Anterior cingulate cortex (tissue), 58 donors: ENCODE data around the gene HECW1.
"Not testable (repeated sequence)": the region's sequence is repeated elsewhere in the genome, so short reads cannot be mapped to it uniquely, and the experiment has no call there.

Source experiments
- DNase-seq, 58 donors: peaks; one replicate each; lab custom pipeline; 2025; lab: John Stamatoyannopoulos, UW

The HECW1 gene

DNA sequence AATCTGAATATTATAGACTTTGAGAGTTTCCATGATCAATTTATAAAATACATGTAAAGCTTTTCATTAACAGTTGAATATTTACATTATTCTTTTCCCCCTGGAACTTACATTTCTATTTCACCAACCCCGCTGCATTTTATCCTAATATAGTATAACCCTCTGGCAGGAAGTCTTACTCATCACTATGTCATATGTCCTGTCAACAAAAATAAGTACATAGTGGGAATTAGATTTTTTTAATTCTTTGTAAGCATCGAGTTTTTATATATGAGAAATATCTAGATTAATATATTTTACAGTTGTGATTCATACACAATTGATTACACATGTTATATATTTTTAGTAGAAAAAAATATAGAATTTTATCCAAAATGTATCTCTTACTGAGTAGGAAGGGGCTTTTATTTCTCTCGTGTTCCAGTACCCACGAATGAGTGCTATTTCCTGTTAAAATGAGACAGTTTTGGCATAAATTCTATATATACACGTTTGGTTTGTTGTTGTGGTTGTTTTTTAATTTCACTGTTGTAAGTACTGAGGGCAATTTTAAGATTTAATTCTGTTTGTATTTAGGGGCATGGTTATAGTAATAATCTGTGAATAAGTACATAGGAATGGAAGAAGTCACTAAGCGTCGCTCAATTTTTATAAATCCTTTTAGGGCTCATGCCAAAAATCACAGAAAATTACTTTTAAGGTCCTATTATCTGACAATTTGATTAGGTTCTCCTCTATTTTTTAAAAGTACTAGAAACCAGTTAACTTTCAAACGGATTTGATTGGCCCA, 87.1 kb downstream of the HECW1 start:
- no peak for DNase-seq

DNA sequence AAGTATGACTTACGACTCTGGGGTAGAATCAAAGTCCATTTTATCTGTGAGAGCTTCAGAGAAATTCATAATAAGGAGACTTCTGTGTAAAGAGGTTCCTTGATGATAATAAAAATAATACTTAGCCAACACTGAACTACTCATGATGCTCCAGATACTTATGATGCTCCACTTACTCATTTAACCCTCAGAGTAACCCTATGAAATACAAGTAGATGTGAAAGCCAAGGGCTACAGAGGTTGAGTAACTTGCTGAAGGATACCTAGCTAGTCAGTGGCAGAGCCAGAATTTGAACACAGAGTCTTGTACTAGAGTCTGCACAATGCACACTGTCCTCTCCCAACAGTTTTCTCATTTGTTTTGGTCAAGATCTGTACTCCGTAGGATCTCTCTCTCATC, 89.5 kb downstream of the HECW1 start:
- no peak for DNase-seq

DNA sequence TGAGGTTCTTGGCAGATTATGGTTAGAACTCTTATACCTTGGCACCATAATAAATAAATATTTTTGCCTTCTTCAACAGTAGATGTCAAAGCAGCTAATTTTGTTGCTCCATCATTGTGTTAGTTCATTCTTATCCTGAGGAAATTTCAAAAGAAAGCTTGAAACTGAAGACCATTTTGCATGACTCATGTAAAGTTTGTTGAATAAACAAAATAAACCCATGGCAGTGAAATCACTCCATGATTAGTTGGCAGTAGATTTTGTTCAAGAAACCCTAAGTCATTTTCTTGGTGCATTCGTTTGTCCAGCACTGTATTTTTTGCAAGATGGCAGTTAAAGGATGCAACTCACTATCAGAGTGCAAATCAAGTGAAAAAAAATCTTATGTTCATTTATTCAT, 91.6 kb downstream of the HECW1 start:
- DNase-seq = no peak

DNA sequence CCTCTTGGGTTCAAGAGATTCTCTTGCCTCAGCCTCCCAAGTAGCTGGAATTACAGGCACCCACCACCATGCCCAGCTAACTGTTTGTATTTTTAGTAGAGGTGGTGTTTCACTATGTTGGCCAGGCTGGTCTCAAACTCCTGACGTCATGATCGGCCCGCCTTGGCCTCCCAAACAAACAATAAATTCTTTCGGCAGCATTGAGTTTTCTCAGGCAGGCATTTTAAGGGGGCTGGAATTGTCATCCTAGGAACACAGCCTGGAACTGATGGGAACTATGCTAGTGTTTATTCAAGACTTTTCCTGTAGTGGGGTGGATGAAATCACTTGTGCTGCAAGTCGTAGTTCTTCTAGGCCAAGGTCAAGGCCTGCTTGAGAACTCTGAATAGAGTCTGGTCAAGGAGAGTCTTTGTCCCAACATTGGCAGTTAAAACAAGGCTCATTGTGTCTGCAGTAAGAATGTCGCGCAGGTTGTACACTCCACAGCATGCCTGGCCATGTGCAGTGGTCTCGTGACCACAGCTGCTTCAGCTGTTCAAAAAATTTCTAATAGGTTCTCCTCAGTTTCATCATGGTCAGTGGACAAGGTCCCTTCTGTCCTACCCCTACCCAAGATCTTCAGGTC, 92.8 kb downstream of the HECW1 start:
- no peak for DNase-seq

DNA sequence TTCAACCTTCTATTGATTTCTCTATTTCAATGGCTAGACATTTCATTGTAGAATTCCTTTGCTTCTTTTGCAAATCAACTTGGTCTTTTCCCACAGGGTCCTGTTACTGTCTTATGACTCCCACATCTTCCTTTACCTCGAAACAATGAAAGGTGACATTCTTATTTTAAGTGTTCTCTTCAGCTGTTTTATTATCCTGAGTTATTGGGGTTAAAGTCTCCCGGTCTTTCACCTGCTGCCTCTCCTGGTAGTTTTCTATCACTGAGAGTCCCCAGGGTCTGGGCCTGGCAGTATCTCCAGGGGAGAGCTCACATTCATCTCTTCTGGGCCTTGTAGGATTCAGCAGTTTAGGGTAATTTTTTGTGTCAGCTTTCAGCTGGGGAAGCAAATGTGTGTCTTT, 95.8 kb downstream of the HECW1 start:
- no peak for DNase-seq

DNA sequence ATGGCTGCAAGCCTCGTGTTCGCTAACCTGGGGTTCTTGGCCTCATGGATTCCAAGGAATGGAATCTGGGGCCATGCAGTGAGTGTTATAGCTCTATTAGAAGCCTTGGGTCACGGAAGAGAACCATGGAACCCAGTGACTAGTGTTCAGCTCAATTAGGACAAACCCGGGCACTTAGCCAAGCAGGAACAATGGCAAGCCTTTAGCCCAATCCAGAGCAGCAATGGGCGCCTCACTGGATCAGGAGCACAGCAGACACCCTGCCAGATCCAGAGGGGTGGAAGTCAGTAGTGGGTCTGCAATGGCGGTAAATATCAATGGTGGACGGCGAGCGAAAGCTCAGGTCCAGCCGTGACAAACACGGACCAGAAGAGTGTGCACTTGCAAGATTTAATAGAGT, 98.1 kb downstream of the HECW1 start:
- DNase-seq = peak in 6 of 58 donors; percentile 8 to 55 (median 18)

DNA sequence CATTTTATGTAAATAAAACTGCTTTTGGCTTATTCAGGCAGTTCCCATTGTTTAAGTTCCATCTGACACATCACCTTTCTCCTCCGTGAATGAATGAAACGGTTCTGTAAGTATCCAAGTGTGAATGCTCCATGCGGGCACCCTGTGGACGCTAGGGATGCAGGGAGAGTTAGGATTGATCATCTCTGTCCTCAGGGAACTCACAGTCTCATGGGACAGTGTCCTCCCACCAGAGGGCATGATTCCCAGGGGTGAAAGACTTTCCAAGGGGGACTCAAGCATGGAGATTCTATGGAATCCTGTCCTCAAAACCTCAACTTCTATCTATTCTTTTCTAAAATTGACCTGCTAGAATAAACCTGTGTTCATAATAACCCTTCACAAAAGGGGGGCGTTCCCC, 98.8 kb downstream of the HECW1 start:
- DNase-seq = no peak

DNA sequence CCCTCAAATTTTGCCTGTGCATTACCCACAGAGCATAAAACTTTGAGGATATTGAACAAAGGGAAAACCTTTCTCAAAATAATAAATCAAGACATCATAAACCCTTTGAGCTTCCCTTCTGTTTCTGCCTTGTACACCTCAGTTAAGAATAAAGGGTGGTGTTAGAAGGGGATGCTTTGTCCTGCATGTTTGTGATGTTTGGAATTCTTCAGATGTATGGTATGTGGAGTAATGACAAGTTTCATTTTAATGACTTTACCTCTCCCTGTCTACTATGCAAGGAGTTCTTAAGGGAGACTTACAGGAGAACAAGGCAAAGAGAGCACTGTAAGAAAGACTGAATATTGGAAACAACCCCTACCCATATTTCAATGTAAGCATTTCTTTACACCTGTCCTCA, 99.2 kb downstream of the HECW1 start:
- DNase-seq = no peak

DNA sequence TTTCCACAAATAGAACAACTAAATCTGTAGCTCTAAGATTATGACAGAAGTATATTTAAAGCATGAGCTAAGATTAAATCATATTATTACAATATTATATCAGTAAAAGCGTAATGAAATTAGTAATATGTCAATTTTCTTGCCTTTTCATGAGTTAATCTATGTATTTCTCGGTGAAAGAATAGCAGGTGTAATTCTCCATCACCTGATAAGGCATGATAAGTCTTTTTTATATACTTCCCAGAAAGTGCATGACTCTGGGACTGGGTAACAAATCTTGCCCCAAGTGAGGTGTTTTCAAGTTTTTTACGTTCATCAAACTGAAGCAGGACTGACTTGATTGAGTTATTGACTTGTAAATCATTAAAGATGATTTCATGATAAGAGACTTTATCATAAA, 100.5 kb downstream of the HECW1 start:
- no peak for DNase-seq

DNA sequence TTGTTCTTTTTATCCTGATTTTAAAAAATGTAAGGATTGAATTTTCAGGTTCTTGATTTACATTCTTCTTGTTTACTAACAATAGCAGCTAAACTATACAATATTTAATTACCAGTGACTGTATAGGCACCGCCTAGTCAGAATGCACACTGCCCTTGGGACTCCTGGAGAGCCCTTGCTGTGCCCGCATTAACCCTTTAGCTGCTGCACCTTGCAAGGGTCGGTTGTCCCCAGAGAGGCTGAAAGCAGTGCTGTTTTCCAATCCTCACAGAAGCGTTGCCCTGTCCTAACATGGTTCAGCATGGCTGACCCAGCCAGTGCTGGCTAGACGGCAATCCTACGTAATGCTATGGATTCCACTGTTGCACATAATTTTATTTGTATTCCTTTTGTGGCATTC, 102.6 kb downstream of the HECW1 start:
- DNase-seq = no peak

DNA sequence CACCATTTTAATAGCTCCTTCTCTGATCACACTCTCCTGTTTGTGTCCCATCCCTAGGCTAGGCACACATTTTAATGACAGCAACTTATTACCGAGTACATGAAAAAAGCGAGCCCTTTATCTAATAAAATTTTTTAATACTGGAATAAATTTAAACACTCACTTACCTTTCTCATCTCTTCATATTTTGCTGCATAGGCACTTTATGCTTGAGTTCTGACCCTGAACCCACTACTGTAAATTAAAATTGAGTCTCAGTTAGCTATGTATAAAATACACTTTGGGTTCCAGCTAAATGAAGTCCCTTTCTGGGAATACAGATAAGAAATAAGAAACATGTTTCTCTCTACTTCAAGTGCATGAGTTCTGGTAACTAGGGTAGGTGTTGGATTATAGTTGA, 104.6 kb downstream of the HECW1 start:
- no peak for DNase-seq

DNA sequence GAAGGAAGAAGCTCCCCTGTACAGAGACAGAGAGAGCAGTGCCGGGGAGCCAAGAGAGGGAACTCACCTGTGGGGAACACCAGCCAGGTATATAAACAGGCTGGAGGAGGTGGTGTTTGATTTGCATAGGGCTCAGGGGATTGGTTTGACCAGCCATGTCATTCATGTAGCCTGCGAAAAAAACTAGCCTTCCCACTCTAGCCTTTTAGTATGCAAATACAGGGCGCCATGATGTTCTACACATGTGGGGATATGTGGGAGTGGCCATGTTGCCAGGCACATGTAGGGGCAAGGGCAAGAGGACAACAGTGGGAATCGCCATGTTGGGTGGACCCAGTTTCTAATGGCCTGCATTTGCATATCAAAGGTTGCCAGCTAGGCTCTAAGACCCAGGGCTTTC, 106.5 kb downstream of the HECW1 start:
- DNase-seq = not testable (repeated sequence)

DNA sequence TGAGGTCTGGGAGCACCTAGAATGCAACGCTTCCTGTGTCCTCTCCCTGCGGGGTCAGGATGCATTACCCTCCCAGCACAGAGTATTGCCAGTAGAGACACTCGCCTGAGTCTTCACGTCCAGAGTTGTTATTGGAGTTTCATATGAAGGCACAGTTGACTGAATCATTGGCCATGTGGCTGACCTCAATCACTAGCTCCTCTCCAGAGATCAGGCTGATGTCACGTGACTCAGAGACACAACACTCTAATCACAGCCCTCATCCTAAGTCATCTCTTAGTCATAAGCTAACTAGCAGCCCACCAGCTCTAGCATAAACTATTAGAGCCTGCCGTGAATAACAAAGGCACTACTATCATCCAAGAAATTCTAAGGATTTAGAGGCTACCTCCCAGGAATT, 107.8 kb downstream of the HECW1 start:
- DNase-seq = no peak

DNA sequence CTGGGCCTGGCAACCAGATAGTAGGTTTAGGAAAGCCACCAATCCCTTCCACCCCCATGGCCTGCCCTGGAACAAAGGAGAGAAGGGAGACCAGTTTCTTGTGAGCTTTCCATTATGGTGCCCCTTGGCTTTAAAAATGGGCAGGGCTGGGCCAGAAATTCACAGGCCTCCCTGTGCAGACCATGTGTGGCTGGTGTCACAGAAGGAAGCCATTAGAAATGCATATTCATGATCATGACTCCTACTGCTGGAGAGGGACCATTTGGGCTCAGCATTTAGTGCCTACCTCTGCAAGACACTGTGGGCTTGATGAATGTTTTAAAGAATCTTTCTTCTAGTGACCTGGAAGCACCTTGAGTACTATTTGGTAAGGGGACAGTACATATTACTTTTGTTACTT, 108.3 kb downstream of the HECW1 start:
- no peak for DNase-seq

DNA sequence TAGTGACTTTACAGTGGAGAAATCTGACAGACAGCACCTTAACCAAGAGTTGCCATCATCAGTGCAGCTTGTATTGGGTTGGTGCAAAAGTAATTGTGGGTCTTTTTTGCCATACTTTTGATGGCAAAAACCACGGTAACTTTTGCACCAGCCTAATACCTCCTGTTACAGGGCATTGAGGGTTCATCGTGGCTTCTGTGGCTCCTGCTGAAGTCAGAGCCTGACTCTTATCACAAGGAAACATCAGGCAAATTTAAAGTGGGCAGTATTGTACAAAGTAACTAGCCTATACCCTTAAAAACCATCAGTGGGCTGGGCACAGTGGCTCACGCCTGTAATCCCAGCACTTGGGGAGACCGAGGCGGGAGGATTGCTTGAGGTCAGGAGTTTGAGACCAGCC, 117.4 kb downstream of the HECW1 start:
- DNase-seq = no peak

DNA sequence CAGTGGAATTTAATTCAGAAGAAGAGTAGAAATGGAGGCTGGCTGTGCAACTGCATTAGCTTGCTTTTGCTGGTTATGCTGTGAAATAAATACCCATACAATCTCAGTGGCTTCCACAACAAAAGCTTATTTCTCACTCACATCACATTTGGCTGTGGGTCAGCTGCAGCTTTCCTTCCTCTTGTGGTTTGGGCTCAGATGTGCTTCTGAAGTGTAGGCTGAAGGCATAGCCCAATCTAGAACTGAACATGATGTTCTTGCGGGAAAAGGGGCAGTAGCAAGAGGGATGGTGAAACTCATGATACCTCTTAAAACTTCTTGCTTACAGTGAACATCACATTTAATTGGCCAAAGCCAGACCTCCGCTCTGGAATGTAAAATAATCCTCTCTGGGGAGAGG, 119.9 kb downstream of the HECW1 start:
- DNase-seq = peak in 2 of 58 donors; percentile 6 to 43

DNA sequence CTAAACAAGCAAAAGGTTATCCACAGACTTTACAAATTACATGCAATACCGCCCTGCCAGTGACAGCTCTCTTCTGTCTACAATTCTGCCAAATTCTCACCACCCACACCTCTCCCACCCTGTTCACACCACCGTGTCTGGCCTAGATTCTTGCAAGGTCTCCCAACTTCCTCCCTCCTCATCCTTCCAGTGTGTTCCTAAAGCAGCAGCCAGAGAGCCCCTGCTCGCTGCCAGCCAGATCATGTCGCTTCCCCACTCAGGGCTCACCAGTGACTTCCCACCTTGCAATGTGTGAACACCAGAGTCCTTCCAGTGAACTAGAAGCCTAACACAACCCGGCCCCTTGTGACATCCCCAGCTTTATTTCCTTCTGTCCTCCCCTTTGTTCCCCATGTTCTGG, 121.6 kb downstream of the HECW1 start:
- DNase-seq = peak in 12 of 58 donors; percentile 7 to 42 (median 26)

DNA sequence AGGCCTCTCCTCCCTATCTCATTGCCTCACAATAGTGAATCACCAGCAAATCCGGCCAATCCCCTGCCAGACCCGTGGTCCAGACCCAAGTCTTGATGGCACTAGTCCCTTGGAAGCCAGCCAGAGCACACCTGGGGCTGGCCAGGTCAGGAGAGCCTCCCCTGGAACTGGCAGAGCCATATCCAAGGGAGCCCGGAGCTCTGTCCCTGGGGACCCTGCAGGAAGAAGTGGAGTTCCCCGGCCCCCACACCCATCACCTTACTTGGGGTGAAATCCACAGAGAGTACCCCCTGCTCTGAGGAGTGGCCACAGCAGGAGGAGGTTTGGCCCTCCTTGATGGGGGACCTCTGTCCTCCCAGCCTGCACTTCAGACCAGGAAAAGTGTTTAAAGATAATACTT, 122.5 kb downstream of the HECW1 start:
- DNase-seq = no peak

DNA sequence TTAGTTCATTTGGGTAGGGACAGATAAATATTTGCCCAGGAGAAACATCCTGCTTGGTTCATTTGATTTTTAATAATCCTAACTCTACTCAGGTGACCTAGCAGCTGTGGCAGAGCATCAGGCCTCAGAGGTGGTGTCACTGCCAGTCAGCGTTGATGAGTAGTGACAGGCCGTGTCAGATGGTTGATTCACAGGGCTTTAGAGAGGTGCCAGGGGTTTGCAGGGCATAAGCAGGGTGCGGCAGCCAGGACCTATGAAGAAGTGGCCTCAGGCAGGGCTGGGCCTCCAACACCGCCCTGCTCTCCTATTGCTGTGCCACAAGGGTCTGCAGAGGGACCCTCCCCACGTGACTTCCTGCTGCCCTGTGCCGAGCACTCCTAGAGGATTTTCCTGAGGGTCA, 128.1 kb downstream of the HECW1 start:
- DNase-seq = no peak

DNA sequence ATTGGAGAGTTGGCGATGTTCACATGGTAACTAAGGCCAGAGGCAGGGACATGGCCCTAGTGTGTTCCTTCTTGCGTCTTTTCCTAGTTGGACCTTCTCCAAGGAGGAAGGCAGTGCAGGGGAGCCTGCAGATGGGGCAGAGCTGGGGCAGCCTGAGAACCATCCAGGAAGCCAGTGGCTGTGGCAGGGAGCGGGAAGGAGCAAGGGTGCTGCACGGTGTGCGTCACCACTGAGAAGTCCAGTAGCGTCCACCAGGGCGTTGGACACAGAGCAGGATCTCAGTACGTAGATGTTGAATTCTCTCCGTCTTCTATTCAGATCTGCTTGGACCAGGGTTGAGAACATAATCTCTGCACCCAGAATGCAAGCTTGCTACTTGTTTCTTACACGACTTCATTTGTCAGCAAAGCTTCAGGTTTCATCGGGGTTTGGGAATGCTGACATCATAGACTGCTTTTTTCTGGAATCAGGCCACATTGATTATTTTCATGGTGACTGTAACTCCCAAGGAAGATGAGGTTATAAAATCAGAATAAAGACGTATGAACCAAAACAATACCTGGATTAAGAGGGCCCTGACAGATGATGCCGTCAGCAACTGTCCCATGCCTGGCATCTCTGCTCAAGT, 130.3 kb downstream of the HECW1 start:
- no peak for DNase-seq

DNA sequence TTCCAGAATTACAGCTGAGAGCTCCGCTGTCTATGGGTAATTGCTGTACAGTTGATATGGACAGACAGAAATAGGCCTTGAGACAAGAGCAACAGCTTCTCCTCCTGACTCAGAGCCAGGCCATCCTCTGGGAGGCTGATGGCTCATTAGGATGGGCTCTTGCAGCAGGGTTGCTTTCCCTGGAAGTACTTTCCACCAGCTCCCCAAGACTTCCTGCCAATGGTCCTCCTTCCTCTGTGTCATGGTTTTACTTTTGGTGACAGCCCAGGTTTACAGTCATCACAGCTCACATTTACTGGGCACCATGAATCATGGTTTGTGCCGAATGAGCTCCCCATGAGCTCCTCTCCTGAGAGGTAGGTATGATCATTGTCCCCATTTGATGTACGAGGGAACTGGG, 131.8 kb downstream of the HECW1 start:
- no peak for DNase-seq

DNA sequence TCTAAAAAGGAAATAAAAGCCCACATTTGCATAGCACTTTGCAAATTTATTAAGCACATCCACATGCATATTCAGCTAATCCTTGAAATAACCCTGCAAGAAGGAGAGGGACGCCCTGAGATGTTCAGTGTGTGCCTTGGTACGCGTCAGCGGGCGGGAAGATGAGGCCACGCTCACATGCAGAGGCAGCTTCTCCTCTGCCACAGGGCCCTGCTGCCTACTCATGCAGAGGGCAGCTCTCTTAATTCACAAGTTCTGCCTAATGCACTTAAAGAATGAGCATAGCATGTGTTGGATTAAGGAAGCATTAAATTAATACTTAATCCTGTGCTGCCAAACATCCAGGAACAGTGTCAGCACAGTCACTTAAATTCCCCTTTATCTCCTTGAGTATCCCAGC, 132.3 kb downstream of the HECW1 start:
- no peak for DNase-seq
